GM18502 (cell line): ENCODE results near the gene TEX22.

Experiments
- ATAC-seq: cut with Tn5 transposase; IDR thresholded peaks from one replicate; pipeline ENCODE4 v1.9.1; 2021; ENCODE audit warnings: mild to moderate bottlenecking; ENCODE audit not compliant: unreplicated experiment, poor library complexity

Gene TEX22

DNA sequence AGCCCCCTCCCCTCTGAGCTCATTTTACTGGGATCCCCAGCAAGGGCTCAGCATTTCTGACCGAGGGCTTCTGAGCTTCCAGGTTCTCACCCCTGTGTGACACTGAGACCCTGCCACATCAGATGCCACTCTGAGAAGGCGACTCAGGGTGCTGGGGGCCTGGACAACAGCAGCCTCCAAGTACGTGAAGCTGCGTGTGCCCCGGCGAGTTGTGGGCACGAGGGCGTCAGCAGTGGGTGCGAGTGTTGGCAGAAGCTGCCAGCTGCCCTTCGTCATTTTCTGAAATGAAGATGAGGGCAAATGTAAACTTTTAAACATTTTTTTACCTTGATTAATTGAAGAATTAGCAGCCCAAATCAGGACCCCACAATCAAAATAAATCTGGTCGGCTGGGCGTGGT lies 32.7 kb upstream of the TEX22 start:
- ATAC-seq, result no peak

DNA sequence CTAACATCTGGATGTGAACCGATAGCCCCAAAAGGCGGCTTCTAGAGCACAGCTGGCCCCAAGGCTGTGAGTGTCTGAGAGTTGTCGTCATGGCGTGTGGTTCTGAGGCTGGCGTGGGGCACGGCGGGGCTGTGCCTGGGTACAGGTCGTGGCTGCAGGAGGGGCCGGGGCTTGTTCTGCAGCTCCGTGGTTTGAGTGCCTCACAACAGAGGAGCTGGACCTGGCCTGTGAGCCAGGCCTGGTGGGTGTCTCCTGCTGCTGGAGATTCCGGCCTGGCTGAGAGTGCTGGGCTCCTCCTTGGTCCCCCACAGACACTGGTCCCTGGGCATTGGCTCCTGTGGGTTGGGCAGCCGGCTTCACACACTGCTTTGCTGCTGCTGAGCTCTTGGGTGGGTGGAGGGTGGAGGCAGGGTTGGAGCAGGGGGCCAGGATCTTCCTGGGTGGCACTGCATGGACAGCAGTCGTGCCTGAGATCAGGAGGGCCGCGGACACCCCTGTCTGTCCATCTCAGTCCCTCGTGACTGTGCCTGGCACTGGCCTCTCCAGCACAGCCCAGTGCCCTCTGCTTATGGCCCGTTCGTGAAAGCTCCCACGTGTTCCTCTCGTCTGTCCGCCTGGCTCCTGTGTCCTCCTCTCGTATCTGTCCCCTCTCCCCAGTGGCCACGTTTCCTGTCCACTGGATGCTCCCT lies 31.8 kb upstream of the TEX22 start:
- ATAC-seq, result no peak

DNA sequence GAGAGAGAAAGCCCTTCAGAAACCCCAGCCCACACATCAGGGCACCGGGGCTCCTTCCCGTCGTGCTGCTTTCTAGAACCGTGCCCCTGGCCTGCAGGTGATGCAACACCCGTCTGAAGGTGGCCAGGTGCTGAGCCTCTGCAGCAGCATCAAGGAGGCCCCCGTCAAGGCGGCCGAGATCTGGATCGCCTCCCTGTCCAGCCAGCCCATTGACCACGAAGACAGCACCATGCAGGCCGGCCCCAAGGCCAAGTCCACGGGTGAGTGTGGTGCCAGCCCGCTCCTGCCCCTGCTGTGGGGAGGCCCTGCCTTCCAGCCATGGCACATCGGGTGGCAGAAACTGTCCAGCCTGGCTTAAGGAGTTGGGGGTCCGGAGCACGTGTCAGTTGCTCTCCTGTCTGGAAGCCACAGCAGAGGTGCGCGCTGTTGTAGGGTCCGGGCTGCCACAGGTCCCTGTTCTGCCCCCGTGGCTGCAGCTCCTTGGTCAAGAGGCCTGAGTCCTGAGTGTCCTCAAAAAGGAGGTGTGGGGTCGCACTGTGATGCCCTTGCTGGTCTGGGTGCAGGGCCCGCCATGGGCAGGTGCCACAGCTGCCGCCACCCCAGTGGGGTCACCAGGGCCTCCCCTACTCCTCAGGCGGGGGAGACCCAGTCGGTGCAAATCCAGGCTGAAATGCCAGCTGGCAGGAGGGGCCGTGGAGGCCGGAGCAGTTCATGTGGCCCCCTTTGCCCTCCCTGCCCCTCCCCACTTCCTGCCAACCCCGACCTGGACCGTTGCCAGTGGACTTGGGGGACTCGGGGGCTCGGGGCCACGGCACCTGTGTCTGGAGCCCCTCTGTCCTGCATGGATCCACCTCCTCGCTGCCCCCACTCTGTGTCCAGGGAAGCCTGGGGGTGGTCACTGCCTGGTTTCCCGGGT lies 31.0 kb upstream of the TEX22 start:
- ATAC-seq, result no peak

DNA sequence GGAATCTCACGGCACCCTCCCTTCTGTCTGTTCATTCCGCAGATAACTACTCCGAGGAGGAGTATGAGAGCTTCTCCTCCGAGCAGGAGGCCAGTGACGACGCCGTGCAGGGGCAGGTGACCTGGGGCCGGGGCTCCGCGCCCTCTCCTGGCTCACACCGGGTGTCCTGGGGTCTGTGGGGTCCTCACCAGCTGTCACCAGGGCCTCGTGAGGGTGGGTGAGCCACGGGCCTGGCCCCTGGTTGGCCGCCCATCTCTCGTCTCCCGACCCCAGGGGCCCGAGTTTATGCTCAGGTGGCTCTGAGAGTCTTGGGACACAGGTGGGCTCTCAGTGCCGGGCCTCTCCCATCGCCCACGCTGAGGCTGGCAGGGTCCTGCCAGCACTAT lies 30.3 kb upstream of the TEX22 start:
- no peak for ATAC-seq

DNA sequence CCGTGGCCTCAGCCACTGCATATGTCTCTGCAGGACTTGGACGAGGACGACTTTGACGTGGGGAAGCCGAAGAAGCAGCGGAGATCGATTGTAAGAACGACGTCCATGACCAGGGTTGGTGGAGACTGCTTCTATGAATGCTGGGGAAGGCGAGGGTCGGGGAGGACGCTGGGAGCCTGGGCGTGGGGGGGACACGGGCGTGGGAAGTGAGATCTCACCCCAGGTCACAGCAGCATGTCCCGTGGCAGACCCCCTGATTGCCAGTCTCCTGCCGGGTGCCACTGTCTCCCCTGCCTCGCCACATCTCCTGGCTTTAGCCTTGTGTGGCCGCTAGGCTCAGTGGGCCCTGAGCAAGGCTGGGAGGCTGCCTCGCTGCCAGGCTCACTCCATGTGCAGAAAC lies 29.9 kb upstream of the TEX22 start:
- ATAC-seq, result no peak

DNA sequence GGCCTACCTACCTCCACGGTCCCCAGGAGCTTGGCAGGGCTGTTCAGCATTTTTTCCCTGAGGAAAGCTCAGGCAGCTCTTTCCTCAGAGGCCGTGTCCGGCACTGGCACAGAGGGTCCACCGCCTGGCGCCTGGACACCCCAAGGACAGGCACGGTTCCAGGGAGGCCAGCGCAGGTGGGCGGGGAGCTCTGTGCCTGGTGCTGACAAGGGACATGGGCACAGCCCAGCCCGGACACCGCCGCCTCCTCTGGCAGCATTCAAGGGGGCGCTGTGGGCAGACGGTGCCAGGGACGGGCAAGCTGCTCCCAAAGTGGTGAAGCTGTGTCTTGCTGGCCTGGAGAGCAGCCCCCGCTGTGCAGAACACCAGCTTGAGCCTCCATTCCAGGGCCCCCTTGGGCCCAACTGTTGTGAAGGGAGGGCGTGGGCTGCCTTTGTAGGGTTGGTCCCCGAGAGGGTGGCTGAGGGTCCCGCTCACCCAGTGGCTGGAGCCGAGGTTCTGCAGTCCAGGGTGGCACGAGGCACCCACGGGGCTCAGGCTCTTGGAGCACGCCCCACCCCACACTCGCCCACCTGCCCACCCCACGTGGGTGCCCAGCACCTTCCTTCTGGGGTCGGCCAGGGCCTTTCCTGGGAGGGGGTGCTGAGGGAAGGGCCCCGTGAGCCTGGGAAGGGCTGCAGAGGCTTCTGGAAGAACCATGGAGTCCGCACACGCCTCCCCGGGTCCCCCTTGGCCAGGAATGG lies 29.3 kb upstream of the TEX22 start:
- ATAC-seq, result no peak

DNA sequence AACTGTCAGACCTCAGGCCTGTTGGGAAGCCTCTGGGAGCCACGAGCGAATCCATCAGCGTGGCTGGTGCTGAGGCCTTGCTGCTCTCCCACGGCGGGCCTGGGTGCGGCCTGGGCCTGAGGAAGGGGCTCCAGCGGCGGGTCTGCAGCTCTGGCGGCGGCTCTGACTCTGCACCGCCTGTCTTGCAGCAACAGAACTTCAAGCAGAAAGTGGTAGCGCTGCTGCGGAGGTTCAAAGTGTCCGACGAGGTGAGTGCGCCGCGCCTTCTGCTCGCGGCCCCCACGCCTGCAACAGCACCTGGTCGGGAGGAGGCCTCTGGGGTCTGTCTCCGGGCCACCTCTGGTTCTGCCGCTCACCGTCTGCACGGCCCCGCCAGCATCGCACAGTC lies 28.7 kb upstream of the TEX22 start:
- no peak for ATAC-seq

DNA sequence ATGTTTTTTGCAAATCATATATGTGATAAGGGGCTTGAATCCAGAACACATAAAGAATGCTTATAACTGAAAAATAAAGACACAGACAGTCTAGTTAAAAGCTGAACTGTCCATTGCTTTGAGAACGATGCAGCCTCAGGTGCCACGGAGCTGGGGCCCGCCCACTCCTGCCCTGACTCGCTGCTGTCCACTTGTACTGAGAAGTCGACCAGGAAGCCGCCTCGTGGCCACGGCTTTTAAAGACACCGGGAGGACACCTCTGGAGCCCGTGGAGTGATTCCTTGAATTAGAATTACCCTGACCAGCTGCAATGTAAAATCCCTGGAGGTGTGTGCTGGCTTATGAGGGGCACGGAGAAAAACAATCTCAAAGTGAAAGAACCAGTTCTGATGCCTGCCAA lies 23.9 kb upstream of the TEX22 start:
- no peak for ATAC-seq

DNA sequence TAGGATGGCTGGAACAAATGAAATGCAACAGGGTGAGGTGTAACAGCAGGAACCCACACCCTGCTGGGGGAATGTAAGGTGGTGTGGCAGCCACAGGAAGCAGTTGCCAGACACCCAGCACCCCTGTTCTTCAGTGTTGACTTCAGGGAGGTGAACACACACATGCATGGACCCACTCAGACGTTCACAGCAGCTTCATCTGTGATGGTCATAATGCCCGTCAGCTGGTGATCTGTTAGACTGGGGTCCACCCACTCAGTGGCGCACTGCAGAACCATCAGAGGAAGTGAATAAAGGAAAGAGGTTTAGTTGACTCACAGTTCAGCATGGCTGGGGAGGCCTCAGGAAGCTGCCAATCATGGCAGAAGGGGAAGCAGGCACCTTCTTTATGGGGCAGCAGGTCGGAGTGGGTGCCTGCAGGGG lies 22.7 kb upstream of the TEX22 start:
- ATAC-seq, result no peak

DNA sequence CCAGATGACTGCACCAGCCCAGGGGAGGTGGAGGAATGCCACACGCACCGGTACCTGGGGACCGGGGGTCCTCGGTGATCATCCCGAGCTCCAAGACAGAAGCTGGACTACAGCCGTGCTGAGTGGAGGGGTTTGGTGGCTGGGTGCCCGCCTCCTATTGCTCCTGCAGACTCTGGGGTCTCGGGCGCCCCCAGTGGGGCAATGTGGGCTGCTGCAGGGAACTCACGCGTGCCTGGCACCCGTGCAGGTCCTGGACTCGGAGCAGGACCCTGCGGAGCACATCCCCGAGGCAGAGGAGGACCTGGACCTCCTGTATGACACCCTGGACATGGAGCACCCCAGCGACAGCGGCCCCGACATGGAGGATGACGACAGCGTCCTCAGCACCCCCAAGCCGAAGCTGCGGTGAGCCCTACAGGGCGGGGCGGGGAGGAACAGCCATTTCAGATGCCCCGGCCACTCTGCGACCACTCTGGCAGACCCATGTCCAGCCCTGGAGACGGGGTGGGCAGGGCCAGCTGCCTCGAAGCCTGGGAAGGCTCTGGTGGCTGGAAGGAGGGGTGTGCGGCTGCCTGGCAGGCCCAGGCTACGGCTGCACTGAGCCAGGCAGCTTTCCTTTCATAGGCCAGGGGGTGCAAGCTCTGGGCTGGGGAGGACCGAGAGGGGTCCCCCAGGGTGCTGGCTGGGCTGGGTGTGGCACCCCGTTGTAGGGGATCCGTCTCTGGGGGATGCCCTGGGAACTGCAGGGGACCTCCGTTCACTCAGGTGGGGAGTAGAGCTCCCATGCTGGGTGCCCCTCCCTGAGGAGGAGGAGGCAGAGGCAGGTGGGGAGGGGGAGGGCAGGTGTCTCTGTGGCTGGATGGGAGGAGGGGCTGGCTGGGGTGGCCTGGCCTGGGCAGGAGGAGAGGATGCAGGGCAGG lies 21.6 kb upstream of the TEX22 start:
- no peak for ATAC-seq

DNA sequence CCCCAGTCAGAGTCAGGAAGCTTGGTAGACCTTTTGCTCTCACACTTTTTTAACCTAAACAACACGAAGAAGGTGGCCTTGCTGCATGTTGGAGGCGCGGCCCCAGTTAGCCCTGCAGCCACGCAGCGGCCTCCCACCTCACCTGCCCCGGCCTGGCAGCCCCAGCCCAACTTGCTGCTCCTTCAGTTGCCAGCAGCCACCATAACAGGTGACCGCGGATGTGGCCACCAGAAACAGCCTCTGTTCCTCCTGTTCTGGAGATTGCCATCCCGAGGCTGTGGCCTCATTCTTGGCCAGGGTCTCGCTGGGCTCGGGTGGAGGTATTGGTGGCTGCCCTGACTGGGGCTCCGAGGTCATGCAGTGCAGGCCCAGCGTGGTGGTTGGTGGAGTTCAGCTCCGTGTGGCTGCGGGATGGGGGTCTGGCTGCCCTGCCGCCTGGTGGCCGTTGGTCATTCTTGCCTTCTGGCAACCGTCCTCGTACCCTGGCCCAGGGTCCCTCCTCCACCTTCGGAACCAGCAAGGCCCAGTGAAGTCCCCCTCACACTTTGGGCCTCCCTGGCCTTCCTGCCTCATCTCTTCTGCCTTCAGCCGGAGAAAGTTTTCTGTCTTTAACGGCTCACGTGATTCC lies 20.7 kb upstream of the TEX22 start:
- no peak for ATAC-seq

DNA sequence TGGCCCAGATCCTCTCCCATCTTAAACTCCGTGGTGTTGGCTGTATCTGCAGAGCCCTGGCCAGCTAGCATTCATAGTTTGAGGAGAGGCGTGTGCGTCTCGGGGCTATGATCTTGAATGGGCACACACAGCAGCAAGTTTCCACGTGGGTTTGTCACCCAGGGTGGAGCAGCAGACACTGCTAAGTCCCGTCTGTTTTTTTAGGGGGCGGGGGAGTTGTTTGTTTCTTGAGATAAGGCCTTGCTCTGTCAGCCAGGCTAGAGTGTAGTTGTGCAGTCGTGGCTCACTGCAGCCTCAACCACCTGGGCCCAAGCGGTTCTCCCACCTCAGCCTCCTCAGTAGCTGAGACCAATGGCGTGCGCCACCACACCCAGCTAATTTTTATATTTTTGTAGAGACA lies 20.1 kb upstream of the TEX22 start:
- ATAC-seq, result no peak

DNA sequence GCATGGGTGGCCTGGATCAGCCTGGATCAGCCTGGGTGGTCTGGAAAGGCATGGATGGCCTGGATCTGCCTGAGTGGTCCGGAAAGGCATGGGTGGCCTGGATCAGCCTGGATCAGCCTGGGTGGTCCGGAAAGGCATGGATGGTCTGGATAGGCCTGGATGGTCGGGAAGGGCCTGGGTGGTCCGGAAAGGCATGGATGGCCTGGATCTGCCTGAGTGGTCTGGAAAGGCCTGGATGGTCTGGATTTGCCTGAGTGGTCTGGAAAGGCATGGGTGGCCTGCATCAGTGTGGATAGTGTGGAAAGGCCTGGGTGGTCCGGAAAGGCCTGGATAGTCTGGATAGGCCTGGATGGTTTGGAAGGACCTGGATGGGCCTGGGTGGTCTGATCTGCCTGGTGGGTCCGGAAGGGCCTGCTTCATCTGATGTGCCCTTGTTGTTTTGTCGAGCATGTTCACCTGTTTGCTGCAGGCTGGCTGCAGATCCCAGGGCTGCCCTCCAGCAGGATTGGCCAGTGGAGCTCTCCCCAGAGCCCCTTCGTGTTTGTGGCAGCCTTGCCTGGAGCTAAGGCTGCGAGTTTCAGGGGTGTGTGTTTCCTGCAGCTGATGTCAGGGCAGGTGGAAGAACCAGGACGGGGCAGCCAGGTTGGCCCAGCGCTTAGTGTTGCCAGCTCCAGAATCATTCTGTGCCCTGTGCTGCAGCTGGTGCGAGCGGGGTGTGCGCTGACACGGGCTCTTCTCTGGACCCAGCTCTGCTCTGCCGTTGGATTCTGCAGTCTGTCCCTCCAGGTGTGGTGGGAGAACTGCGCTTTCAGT lies 19.3 kb upstream of the TEX22 start:
- ATAC-seq, result no peak

DNA sequence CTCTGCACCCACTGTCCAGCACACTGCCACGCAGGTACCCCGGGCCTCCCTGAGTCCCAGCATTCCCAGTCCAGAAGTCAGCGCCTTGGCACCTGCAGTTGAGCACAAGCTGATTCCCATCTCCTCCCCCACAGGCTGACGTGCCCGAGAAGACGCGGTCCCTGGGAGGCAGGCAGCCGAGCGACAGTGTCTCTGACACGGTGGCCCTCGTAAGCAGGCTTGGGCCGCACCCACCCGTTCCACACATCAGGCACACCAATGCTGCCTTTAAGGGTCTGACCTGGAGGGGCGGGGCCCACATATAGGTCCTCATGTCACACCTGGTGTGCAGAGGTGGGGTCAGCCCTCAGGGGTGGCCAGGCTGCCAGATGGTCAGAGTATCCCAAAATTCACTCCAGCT lies 18.4 kb upstream of the TEX22 start:
- no peak for ATAC-seq

DNA sequence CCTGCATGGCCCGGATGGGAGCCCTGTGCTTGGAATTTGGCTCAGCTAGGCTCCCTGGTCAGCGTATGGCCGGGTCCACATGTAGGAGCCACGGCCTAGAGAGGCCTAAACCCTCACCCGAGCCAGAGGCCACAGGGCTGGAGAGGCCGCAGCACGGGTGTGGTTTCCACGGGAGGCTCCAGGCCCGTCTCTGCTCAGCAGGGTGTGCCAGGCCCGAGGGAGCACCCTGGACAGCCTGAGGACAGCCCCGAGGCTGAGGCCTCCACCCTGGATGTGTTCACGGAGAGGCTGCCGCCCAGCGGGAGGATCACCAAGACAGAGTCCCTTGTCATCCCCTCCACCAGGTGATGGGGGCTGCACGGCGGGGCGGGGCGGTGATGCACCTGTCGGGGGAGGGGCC lies 17.6 kb upstream of the TEX22 start:
- no peak for ATAC-seq

DNA sequence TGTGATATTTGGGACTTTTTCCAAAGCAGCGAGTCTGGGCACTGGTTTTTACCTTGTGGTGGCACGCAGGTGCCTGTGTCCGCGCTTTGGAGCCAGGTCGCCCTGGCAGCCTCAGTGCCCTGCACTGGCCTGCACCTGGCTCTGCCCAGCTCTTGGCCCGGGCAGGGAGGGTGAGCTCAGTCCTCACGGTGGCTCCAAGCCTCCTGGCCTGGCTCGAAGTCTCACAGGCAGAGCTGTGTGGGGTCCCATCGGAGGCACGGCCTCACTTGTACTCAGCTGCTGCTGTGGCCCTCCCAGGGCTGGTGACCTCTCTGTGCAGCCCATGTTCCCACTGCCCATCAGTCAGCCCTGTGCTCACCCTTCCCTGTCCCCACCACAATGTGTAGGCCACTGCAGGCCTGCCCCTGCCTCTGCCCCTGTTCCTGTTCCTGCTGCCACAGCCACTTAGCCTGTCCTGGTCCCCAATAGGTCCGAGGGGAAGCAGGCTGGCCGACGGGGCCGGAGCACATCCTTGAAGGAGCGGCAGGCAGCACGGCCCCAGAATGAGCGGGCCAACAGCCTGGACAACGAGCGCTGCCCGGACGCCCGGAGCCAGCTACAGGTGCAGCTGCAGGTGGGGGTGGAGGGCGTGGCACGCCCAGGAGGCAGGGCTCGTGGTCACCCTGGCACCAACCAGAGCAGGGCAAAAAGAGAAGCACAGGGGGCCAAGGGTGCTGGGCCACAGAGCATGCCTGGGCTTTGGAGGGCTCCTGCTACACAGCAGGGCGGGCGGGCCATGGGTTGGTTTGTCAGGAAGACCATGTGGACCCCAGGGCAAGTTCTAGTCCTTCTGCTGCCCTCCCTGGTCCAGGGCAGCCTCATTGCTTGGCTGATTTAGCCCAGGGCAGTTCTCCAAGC lies 16.6 kb upstream of the TEX22 start:
- ATAC-seq, result no peak

DNA sequence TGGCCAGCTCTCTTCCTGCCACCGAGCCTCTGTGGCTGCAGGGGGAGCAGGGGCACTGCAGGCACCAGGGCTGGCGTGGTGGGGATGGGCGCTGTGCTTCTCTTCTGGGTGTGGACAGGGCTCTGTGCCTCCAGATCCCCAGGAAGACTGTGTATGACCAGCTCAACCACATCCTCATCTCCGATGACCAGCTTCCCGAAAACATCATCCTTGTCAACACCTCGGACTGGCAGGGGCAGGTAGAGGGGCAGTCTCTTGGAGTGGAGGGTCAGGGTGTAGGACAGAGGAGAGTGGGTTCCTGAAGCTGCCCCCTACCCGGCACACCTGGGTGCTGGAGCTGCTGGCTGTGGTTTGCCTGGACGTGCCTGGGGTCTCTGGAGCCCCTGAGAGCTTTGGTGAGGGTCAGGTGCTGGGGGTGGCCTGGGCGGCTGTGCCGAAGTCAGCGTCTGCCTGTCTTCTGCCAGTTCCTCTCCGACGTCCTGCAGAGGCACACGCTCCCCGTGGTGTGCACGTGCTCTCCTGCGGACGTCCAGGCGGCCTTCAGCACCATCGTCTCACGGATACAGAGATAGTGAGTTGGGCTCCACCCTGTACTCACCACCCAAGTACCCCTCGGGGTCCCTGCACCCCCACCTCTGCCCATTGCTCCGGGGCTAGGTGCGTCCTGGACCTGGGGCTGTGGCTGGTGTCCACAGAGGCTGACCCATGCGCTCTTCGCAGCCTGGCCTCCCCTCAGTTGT lies 15.8 kb upstream of the TEX22 start:
- ATAC-seq, result no peak
